Keratinocyte (primary cell): Measurements from ENCODE around the gene SNU13. TPM values are rescaled to one million over a fixed set of nuclear protein-coding genes. Genes with fewer than 3 reads are reported as not detected.
"Not testable (repeated sequence)": the region's sequence is repeated elsewhere in the genome, so short reads cannot be mapped to it uniquely, and the experiment has no call there.

Source experiments
- DNase-seq: peaks from one replicate; pipeline ENCODE4 v3.0.0-alpha.2; 2011; ENCODE audit warnings: low read depth, missing footprints, low spot score
- FAIRE-seq: peaks from 2 replicates; lab custom pipeline; 2011; peaks lifted over from hg19 to GRCh38; lab: Jason Lieb, UNC
- H2AFZ ChIP-seq: 2 replicates; pipeline ENCODE4 v1.6.0; 2012; ENCODE audit warnings: low read length, control low read depth, inconsistent platforms; ENCODE audit not compliant: control insufficient read depth
- H3K27ac ChIP-seq: 2 replicates; pipeline ENCODE4 v1.5.1; 2011; ENCODE audit warnings: low read length; ENCODE audit not compliant: control insufficient read depth, insufficient read depth
- H3K27me3 ChIP-seq: 3 replicates; pipeline ENCODE4 v1.6.0; 2011; ENCODE audit warnings: low read length; ENCODE audit not compliant: control insufficient read depth, insufficient read depth; ENCODE audit errors: extremely low read depth
- H3K36me3 ChIP-seq, 2 experiments: 2 replicates in 1 of 2; 3 replicates in 1 of 2; pipeline ENCODE4 v1.5.1; 2011; ENCODE audit warnings: low read length in 2 of 2, mild to moderate bottlenecking in 1 of 2; ENCODE audit not compliant: control insufficient read depth in 2 of 2, insufficient read depth in 2 of 2; ENCODE audit errors: extremely low read depth in 1 of 2
- H3K4me1 ChIP-seq: 3 replicates; pipeline ENCODE4 v1.5.1; 2011; ENCODE audit warnings: low read length; ENCODE audit not compliant: control insufficient read depth, insufficient read depth; ENCODE audit errors: extremely low read depth
- H3K4me2 ChIP-seq: 3 replicates; pipeline ENCODE4 v1.6.0; 2011; ENCODE audit warnings: low read depth, low read length; ENCODE audit not compliant: control insufficient read depth, insufficient read depth; ENCODE audit errors: extremely low read depth
- H3K4me3 ChIP-seq, 3 experiments: fragments of 200-600 bp in 1 of 3; sonication (generic) in 1 of 3; 2 replicates in 2 of 3; 3 replicates in 1 of 3; pipeline ENCODE4 v1.5.1; 2011 to 2016; ENCODE audit warnings: low read length in 3 of 3, mild to moderate bottlenecking in 3 of 3, control low read depth in 2 of 3, inconsistent platforms in 1 of 3, low read depth in 1 of 3, mixed read lengths in 1 of 3, mixed run types in 1 of 3, moderate library complexity in 1 of 3; ENCODE audit not compliant: control insufficient read depth in 2 of 3, insufficient read depth in 2 of 3; ENCODE audit errors: extremely low read depth in 1 of 3
- H3K79me2 ChIP-seq: 2 replicates; pipeline ENCODE4 v1.6.0; 2012; ENCODE audit warnings: low read length; ENCODE audit not compliant: control insufficient read depth, insufficient read depth
- H3K9ac ChIP-seq: 3 replicates; pipeline ENCODE4 v1.6.0; 2011; ENCODE audit warnings: low read length; ENCODE audit not compliant: control insufficient read depth, insufficient read depth; ENCODE audit errors: extremely low read depth
- H3K9me1 ChIP-seq: 3 replicates; pipeline ENCODE4 v1.6.0; 2011; ENCODE audit warnings: low read length; ENCODE audit not compliant: control insufficient read depth, insufficient read depth; ENCODE audit errors: extremely low read depth
- H3K9me3 ChIP-seq: 2 replicates; pipeline ENCODE4 v1.5.1; 2012; ENCODE audit warnings: low read depth, low read length; ENCODE audit not compliant: control insufficient read depth
- H4K20me1 ChIP-seq: 3 replicates; pipeline ENCODE4 v1.6.0; 2011; ENCODE audit warnings: low read length; ENCODE audit not compliant: control insufficient read depth, insufficient read depth; ENCODE audit errors: extremely low read depth
- CTCF ChIP-seq, 3 experiments: IDR thresholded peaks in 1 of 3; conservative IDR thresholded peaks in 1 of 3; optimal IDR thresholded peaks in 1 of 3; 2 replicates in 2 of 3; 3 replicates in 1 of 3; pipeline versions ENCODE3 to v1.5.1; 2011; ENCODE audit warnings: low read length in 3 of 3, mild to moderate bottlenecking in 3 of 3, moderate library complexity in 2 of 3, control low read depth in 1 of 3, inconsistent platforms in 1 of 3; ENCODE audit not compliant: insufficient read depth in 2 of 3; ENCODE audit errors: extremely low read depth in 1 of 3
- EZH2 ChIP-seq: IDR thresholded peaks from one replicate; pipeline ENCODE4 v1.6.1; 2012; ENCODE audit warnings: inconsistent platforms, mild to moderate bottlenecking, low read length, moderate library complexity
- dilution Hi-C: fragments of 300-500 bp; cut with MboI; formaldehyde crosslinking; loops from one replicate; pipeline ENCODE4 v1.7.0; 2020; ENCODE audit warnings: low sequenced_read_pairs; ENCODE audit not compliant: extremely low pct_ligation_motif_present
- polyA plus RNA-seq, 5 experiments: library from polyadenylated mRNA; depleted of rRNA in 3 of 5; stranded (reverse) in 3 of 5; stranded (forward) in 1 of 5; unstranded in 1 of 5; fragments of >200 nt; gene quantifications; 1 replicate in 1 of 5; 2 replicates in 3 of 5; 3 replicates in 1 of 5; pipeline versions ENCODE4 v1.2.1 to v1.2.3, GENCODE V29; 2011 to 2012; ENCODE audit warnings: missing spikeins in 2 of 5, low read depth in 1 of 5, low replicate concordance in 1 of 5

The SNU13 gene
- polyA plus RNA-seq, 1 donor (not counting 4 experiments of a cell fraction or from before 2014, with no cell fraction given), result 230 TPM

GRCh38 chr22:41638124-41638523, 50.5 kb downstream of the SNU13 start:
- TF ChIP-seq EZH2, result no peak
- TF ChIP-seq CTCF (optimal IDR thresholded peaks at IDR 0.05 in 1 of 3, IDR thresholded peaks at IDR 0.05 in 1 of 3, conservative IDR thresholded peaks at IDR 0.05 in 1 of 3; ENCODE audit: extremely low read depth in 1 of 3, insufficient read depth in 2 of 3, low read length in 3 of 3), result no peak
- Histone ChIP-seq H3K36me3 (peaks cover 30 to 44% of the 10 kb centered on the region in 2 experiments), H3K4me3 (no peak overlapping the region), H3K9ac (no peak overlapping the region), H3K9me1 (no peaks in the 10 kb centered on the region), H3K4me2 (no peak overlapping the region), H3K4me1 (peaks cover 12% of the 10 kb centered on the region), H3K79me2 (peaks cover 40% of the 10 kb centered on the region), H4K20me1 (peaks cover 5% of the 10 kb centered on the region), H2AFZ (no peak overlapping the region), H3K9me3 (no peaks in the 10 kb centered on the region), H3K27me3 (no peaks in the 10 kb centered on the region), H3K27ac (no peak overlapping the region)
- DNase-seq (no peak), FAIRE-seq (no peak)
- dilution Hi-C loops, result no loop called here

GRCh38 chr22:41637623-41638022, 51.0 kb downstream of the SNU13 start:
- dilution Hi-C loops, H3K4me2 ChIP-seq, FAIRE-seq, H3K27me3 ChIP-seq, H3K27ac ChIP-seq, DNase-seq, H3K9me1 ChIP-seq, H3K9ac ChIP-seq, H3K9me3 ChIP-seq, H2AFZ ChIP-seq, H3K4me3 ChIP-seq, H4K20me1 ChIP-seq: not testable (repeated sequence)
- peaks cover 12% of the 10 kb centered on the region for H3K4me1 ChIP-seq
- peaks cover 40% of the 10 kb centered on the region for H3K79me2 ChIP-seq
- peaks cover 30 to 44% of the 10 kb centered on the region in 2 experiments for H3K36me3 ChIP-seq

GRCh38 chr22:41636467-41636866, 52.2 kb downstream of the SNU13 start:
- Histone ChIP-seq H3K36me3 (peaks cover 25 to 49% of the 10 kb centered on the region in 2 experiments), H3K4me2 (no peak overlapping the region), H3K4me3 (no peak overlapping the region), H3K4me1 (peaks cover 12% of the 10 kb centered on the region), H3K27me3 (no peaks in the 10 kb centered on the region), H4K20me1 (peaks cover 5% of the 10 kb centered on the region), H3K9ac (no peak overlapping the region), H2AFZ (no peak overlapping the region), H3K27ac (peak overlapping the region; percentile 4), H3K79me2 (peaks cover 36% of the 10 kb centered on the region), H3K9me1 (no peaks in the 10 kb centered on the region), H3K9me3 (no peaks in the 10 kb centered on the region)
- no peak for TF ChIP-seq EZH2
- no peak for TF ChIP-seq CTCF (optimal IDR thresholded peaks at IDR 0.05 in 1 of 3, IDR thresholded peaks at IDR 0.05 in 1 of 3, conservative IDR thresholded peaks at IDR 0.05 in 1 of 3; ENCODE audit: extremely low read depth in 1 of 3, insufficient read depth in 2 of 3, low read length in 3 of 3)
- FAIRE-seq (peak; percentile 91), DNase-seq (no peak)
- dilution Hi-C loops, result no loop called here

GRCh38 chr22:41634610-41635009, 54.1 kb downstream of the SNU13 start:
- H3K9me1 ChIP-seq, DNase-seq, H3K4me3 ChIP-seq, H3K27ac ChIP-seq, H3K9ac ChIP-seq, H2AFZ ChIP-seq, dilution Hi-C loops, H3K4me2 ChIP-seq, H3K9me3 ChIP-seq, H4K20me1 ChIP-seq, H3K27me3 ChIP-seq, FAIRE-seq: not testable (repeated sequence)
- Histone ChIP-seq H3K36me3 (peaks cover 25 to 44% of the 10 kb centered on the region in 2 experiments), H3K4me1 (peaks cover 12% of the 10 kb centered on the region), H3K79me2 (peaks cover 28% of the 10 kb centered on the region)
